ENCODE data around the gene USP2. TPM values are rescaled to one million over a fixed set of nuclear protein-coding genes. Genes with fewer than 3 reads are reported as not detected.
A peak's percentile ranks its signal among the peaks of the same experiment; 100 is the strongest.

Gene USP2
- total RNA-seq, 1 experiment from 2014 or later: 5.7 TPM

DNA sequence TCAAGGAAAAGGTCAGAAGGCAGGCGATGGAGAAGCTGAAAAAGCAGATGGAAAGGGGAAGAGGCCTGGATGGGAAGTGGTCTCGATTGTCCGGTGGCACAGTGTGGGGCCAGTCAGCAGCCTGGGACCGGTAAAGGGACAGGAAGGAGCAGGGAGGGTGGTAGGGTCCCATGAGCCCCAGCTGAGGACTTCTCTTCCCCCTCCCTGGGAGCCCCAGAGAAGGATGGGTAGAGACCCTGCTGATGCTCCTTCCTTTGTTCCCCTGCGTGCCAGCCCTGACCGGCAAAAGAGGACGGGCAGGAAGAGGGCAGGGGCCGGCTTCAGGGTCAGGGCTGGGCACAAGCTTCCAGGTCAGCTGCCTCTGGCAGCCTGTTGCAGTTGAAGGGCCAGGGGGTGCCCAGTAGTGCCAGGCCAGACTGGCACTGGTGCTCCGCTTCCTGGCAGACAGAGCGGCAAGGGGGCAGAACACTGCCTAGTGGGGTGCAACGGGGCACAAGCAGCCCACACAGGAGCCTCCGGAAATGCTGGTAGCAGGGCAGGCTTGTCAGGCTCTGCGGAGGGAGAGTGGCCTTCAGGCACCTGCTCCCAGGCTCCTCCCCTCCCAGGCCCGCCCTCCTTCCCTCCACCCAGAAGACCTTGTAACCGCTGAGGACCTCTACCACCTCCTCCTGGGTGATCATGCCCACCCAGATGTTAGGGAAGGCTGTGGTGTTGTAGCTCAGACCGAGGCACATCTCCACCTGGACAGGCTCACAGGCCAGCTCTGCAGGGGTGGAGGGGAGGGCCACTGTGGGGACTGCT is 40.1 kb downstream of the USP2 start:
- no peak overlapping the region for H3K27ac Mint-ChIP-seq
- H3K9me3 Mint-ChIP-seq: no peaks in the 10 kb centered on the region; a peak in 1 of 5 replicates
- H3K36me3 Mint-ChIP-seq (ENCODE audit: insufficient read depth in 1 of 3, low read depth in 3 of 3): peaks cover 3 to 10% (median 8%) of the 10 kb centered on the region in 3 experiments; a peak in 6 of 7 replicates
- peaks cover 71% of the 10 kb centered on the region for H3K27me3 Mint-ChIP-seq (ENCODE audit: low read depth)
- TF ChIP-seq, protein P1, sequence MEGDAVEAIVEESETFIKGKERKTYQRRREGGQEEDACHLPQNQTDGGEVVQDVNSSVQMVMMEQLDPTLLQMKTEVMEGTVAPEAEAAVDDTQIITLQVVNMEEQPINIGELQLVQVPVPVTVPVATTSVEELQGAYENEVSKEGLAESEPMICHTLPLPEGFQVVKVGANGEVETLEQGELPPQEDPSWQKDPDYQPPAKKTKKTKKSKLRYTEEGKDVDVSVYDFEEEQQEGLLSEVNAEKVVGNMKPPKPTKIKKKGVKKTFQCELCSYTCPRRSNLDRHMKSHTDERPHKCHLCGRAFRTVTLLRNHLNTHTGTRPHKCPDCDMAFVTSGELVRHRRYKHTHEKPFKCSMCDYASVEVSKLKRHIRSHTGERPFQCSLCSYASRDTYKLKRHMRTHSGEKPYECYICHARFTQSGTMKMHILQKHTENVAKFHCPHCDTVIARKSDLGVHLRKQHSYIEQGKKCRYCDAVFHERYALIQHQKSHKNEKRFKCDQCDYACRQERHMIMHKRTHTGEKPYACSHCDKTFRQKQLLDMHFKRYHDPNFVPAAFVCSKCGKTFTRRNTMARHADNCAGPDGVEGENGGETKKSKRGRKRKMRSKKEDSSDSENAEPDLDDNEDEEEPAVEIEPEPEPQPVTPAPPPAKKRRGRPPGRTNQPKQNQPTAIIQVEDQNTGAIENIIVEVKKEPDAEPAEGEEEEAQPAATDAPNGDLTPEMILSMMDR (conservative IDR thresholded peaks at IDR 0.05): no peak
- Histone ChIP-seq H3K9me3 (ENCODE audit: control insufficient read depth, low read depth, low read length) (no peaks in the 10 kb centered on the region), H2BK120ac (ENCODE audit: low read depth, low read length, poor library complexity, severe bottlenecking) (no peak overlapping the region), H4K5ac (ENCODE audit: insufficient read length, low read depth, low read length) (no peak overlapping the region), H3K23ac (ENCODE audit: insufficient read length, low read depth, low read length) (no peak overlapping the region), H3K56ac (ENCODE audit: insufficient read length, low read depth, low read length) (no peak overlapping the region), H3K27me3 (ENCODE audit: insufficient read depth, low read length) (peaks cover 16% of the 10 kb centered on the region), H3K9ac (ENCODE audit: extremely low read depth, insufficient read length, low read length) (no peak overlapping the region), H3K79me2 (ENCODE audit: insufficient read depth, low read length) (no peaks in the 10 kb centered on the region), H4K91ac (ENCODE audit: insufficient read length, low read depth, low read length) (no peak overlapping the region), H3K18ac (ENCODE audit: insufficient read length, low read depth, low read length) (no peak overlapping the region), H2AK5ac (ENCODE audit: insufficient read length, low read length) (no peak overlapping the region), H3K4ac (ENCODE audit: low read depth, low read length) (no peak overlapping the region), H2BK5ac (ENCODE audit: insufficient read length, low read length) (no peak overlapping the region), H4K8ac (replicated peaks; ENCODE audit: insufficient read length, low read depth, low read length) (no peak overlapping the region), H4K20me1 (ENCODE audit: control insufficient read depth, insufficient read depth, insufficient read length) (no peaks in the 10 kb centered on the region), H3K14ac (ENCODE audit: insufficient read depth, low read length) (no peak overlapping the region), H3K23me2 (ENCODE audit: insufficient read length, low read depth, low read length, poor library complexity, severe bottlenecking) (peaks cover 19% of the 10 kb centered on the region), H2BK15ac (ENCODE audit: low read depth, low read length) (no peak overlapping the region), H3K4me2 (ENCODE audit: insufficient read depth, insufficient read length, low read length) (peak overlapping the region; percentile 56), H2BK20ac (ENCODE audit: low read depth, low read length, poor library complexity, severe bottlenecking) (no peak overlapping the region), H3K27ac (ENCODE audit: insufficient read length, low read depth, low read length) (no peak overlapping the region), H3T11ph (ENCODE audit: low read length) (no peak overlapping the region), H2BK12ac (ENCODE audit: insufficient read length, low read depth, low read length) (no peak overlapping the region), H3K79me1 (ENCODE audit: insufficient read depth, low read depth, low read length, poor library complexity, severe bottlenecking) (no peaks in the 10 kb centered on the region), H3K4me1 (ENCODE audit: insufficient read depth, low read length) (no peaks in the 10 kb centered on the region; the same call in 1 of the 2 replicates), H2AFZ (ENCODE audit: low read length) (no peak overlapping the region)
- H3K4me3 Mint-ChIP-seq: peak overlapping the region; percentile 52 to 71
- DNase-seq: peak; percentile 72
- WGBS (ENCODE audit: extremely low coverage, insufficient read length, low lambda C conversion rate): no CpG with 5 or more reads among the region's 16 CpGs
- peaks cover 33 to 47% of the 10 kb centered on the region in 2 experiments for H3K4me1 Mint-ChIP-seq
